Kidney epithelial cell (primary cell): ENCODE measurements around the gene MYCBP2. TPM values are rescaled to one million over a fixed set of nuclear protein-coding genes. Genes with fewer than 3 reads are reported as not detected.

ENCODE experiments used
- DNase-seq: peaks from one replicate; pipeline ENCODE4 v3.0.0-alpha.2; 2010; ENCODE audit warnings: low read depth
- H3K27me3 ChIP-seq: 2 replicates; pipeline ENCODE4 v1.6.0; 2011; ENCODE audit warnings: low read length; ENCODE audit not compliant: control insufficient read depth, insufficient read depth
- H3K36me3 ChIP-seq: 2 replicates; pipeline ENCODE4 v1.5.1; 2011; ENCODE audit warnings: low read length; ENCODE audit not compliant: control insufficient read depth, insufficient read depth
- H3K4me3 ChIP-seq: 2 replicates; pipeline ENCODE4 v1.5.1; 2011; ENCODE audit warnings: low read depth, mild to moderate bottlenecking, control low read depth, low read length
- CTCF ChIP-seq: IDR thresholded peaks from 2 replicates; pipeline ENCODE4 v1.5.1; 2011; ENCODE audit warnings: mild to moderate bottlenecking, moderate library complexity, low read length, control low read depth, inconsistent platforms; ENCODE audit not compliant: insufficient read depth, poor library complexity, severe bottlenecking
- total RNA-seq: library from RNA; depleted of rRNA; stranded (reverse); fragments of >200 nt; gene quantifications from 2 replicates; pipeline ENCODE4 v1.2.3, GENCODE V29; 2015

The MYCBP2 gene
- total RNA-seq, 1 donor from 2014 or later = 46.3 TPM

GRCh38 chr13:77372275-77372674, 45.4 kb upstream of the MYCBP2 start:
- H3K27me3 ChIP-seq = no peaks in the 10 kb centered on the region
- no peak for DNase-seq
- no peak overlapping the region for H3K4me3 ChIP-seq
- TF ChIP-seq CTCF = no peak
- H3K36me3 ChIP-seq = no peaks in the 10 kb centered on the region

GRCh38 chr13:77370888-77371287, 44.0 kb upstream of the MYCBP2 start:
- H3K4me3 ChIP-seq = no peak overlapping the region
- H3K36me3 ChIP-seq = no peaks in the 10 kb centered on the region
- DNase-seq = no peak
- TF ChIP-seq CTCF = no peak
- no peaks in the 10 kb centered on the region for H3K27me3 ChIP-seq

DNA sequence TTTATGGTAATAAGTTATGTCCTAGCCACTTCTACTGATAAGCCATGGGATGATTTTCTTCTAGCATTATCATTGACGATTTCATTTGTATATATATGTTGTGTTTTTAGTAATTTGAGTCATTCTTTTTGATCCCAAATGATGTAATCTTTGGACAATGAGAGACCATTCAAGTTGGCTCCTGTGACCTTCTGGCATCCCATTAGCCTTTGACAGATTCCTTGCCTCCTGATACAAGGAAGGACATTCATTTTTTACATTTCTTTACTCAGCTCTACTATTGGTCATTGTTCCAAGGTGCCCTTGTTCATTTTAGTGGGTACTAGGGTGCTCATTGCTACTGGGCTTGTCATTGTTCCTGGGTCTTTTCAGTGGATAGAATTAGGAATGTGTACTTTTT, 35.3 kb upstream of the MYCBP2 start:
- no peak for DNase-seq
- no peaks in the 10 kb centered on the region for H3K27me3 ChIP-seq
- no peak overlapping the region for H3K4me3 ChIP-seq
- no peaks in the 10 kb centered on the region for H3K36me3 ChIP-seq
- TF ChIP-seq CTCF = no peak

DNA sequence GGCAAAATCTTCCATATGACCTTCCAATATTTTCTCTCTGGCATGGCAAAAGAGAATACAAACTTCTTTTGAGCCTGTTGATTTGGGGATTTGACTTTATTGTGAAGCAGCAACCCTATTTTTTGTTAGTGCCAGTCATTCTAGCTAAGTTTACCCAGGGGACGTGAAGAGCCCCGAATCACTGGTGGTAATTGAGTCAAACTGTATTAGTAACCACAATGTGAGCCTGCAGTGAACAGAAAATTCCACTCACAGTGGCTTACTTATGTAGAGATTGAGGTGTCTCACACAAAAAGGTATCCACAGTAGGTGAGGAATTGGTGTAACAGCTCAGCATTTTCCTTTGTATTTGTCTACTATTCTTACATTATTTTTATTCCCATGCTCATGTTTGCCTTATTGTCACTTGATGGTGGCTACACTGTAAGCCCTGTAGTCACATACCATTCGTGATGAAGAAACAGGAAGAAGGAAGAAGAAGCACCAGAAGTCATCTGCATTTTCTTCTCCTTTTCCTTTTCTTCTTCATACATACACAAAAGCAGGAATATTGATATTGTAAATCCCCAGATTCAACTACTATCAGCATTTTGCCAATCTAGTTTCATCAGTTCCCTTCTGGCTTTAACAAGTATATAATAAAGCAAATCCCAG, 33.3 kb upstream of the MYCBP2 start:
- no peaks in the 10 kb centered on the region for H3K36me3 ChIP-seq
- no peak for TF ChIP-seq CTCF
- no peaks in the 10 kb centered on the region for H3K27me3 ChIP-seq
- H3K4me3 ChIP-seq = no peak overlapping the region
- DNase-seq = no peak

GRCh38 chr13:77359171-77359570, 32.3 kb upstream of the MYCBP2 start:
- Histone ChIP-seq H3K36me3 (no peaks in the 10 kb centered on the region), H3K4me3 (no peak overlapping the region), H3K27me3 (no peaks in the 10 kb centered on the region)
- TF ChIP-seq CTCF = no peak
- DNase-seq = no peak

DNA sequence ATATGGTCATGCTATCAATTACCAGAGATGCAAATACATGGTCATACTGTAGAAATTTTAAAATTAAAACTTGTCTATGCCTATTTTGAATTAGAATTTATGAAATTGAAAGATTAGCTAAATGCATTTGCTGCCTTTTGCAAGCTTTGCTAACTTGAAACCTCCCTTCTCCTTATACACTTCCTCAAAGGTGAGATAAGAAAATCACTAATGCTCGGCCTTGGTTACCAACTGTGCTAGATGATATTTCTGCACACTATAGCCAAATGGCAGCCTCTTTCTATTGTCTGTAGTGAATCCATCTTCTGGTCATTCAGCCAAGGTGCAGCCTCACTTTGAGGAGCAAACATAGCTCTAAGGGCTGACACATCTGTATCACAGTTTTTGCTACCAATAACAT, 31.1 kb upstream of the MYCBP2 start:
- Histone ChIP-seq H3K36me3 (no peaks in the 10 kb centered on the region), H3K4me3 (no peak overlapping the region), H3K27me3 (no peaks in the 10 kb centered on the region)
- DNase-seq = no peak
- no peak for TF ChIP-seq CTCF
